Progenitor cell of endocrine pancreas (in vitro differentiated cells): ENCODE results near the gene STAU1. TPM values are rescaled to one million over a fixed set of nuclear protein-coding genes. Genes with fewer than 3 reads are reported as not detected.

ENCODE experiments used
- DNase-seq: peaks from one replicate; pipeline ENCODE4 v3.0.0; 2021; ENCODE audit warnings: low spot score; ENCODE audit not compliant: unreplicated experiment
- H3K27ac Mint-ChIP-seq: 2 replicates; pipeline ENCODE4 v1.8.0; 2021; ENCODE audit warnings: mild to moderate bottlenecking, moderate library complexity, mixed read lengths
- H3K27me3 Mint-ChIP-seq: 2 replicates; pipeline ENCODE4 v1.8.0; 2021; ENCODE audit warnings: mixed read lengths
- H3K36me3 Mint-ChIP-seq: 2 replicates; pipeline ENCODE4 v1.8.0; 2022; ENCODE audit warnings: mixed read lengths; ENCODE audit not compliant: insufficient read depth
- H3K4me1 Mint-ChIP-seq: 2 replicates; pipeline ENCODE4 v1.8.0; 2021; ENCODE audit warnings: low read depth, mixed read lengths
- H3K4me3 Mint-ChIP-seq: 2 replicates; pipeline ENCODE4 v1.8.0; 2021; ENCODE audit warnings: low read depth, mild to moderate bottlenecking, moderate library complexity, mixed read lengths
- H3K9me3 Mint-ChIP-seq: 2 replicates; pipeline ENCODE4 v1.8.0; 2021; ENCODE audit warnings: low read depth, mixed read lengths
- CTCF ChIP-seq: fragments of 200-600 bp; sonication (generic); IDR thresholded peaks from one replicate; pipeline ENCODE4 v1.5.0; 2021; ENCODE audit warnings: antibody characterized with exemption, mild to moderate bottlenecking; ENCODE audit not compliant: unreplicated experiment
- total RNA-seq: library from RNA; stranded (reverse); gene quantifications from 2 replicates; pipeline ENCODE4 v1.2.1, GENCODE V29; 2021

Gene STAU1
- total RNA-seq, 1 donor from 2014 or later = 93.9 TPM

- TF ChIP-seq CTCF = no peak
- H3K27me3 Mint-ChIP-seq = no peaks in the 10 kb centered on the region
- DNase-seq = no peak
- peaks cover 9% of the 10 kb centered on the region for H3K36me3 Mint-ChIP-seq
- no peak overlapping the region for H3K4me3 Mint-ChIP-seq
- no peaks in the 10 kb centered on the region for H3K9me3 Mint-ChIP-seq
- peak overlapping the region; percentile 61 for H3K27ac Mint-ChIP-seq
- peaks cover 42% of the 10 kb centered on the region for H3K4me1 Mint-ChIP-seq
Measured at GRCh38 chr20:49181265-49181877, 6.8 kb downstream of the STAU1 start.

GRCh38 chr20:49179368-49180277 is 8.5 kb downstream of the STAU1 start:
- Mint-ChIP-seq H3K4me1 (peaks cover 29% of the 10 kb centered on the region), H3K9me3 (no peaks in the 10 kb centered on the region), H3K27me3 (no peaks in the 10 kb centered on the region), H3K36me3 (peaks cover 11% of the 10 kb centered on the region), H3K4me3 (no peak overlapping the region), H3K27ac (no peak overlapping the region)
- no peak for DNase-seq
- TF ChIP-seq CTCF = no peak

GRCh38 chr20:49174183-49174582 is 14.0 kb downstream of the STAU1 start:
- Mint-ChIP-seq H3K36me3 (peaks cover 22% of the 10 kb centered on the region), H3K9me3 (no peaks in the 10 kb centered on the region), H3K4me1 (no peaks in the 10 kb centered on the region), H3K27me3 (no peaks in the 10 kb centered on the region), H3K27ac (no peak overlapping the region), H3K4me3 (no peak overlapping the region)
- no peak for DNase-seq
- no peak for TF ChIP-seq CTCF

- Mint-ChIP-seq H3K9me3 (no peaks in the 10 kb centered on the region), H3K36me3 (peaks cover 15% of the 10 kb centered on the region), H3K4me3 (no peak overlapping the region), H3K27me3 (no peaks in the 10 kb centered on the region), H3K27ac (no peak overlapping the region), H3K4me1 (no peaks in the 10 kb centered on the region)
- DNase-seq = no peak
- no peak for TF ChIP-seq CTCF
Measured at GRCh38 chr20:49172413-49172812, 15.7 kb downstream of the STAU1 start.

- H3K9me3 Mint-ChIP-seq = no peaks in the 10 kb centered on the region
- H3K27ac Mint-ChIP-seq = no peak overlapping the region
- no peak for TF ChIP-seq CTCF
- H3K36me3 Mint-ChIP-seq = peaks cover 15% of the 10 kb centered on the region
- DNase-seq = no peak
- no peak overlapping the region for H3K4me3 Mint-ChIP-seq
- no peaks in the 10 kb centered on the region for H3K4me1 Mint-ChIP-seq
- H3K27me3 Mint-ChIP-seq = no peaks in the 10 kb centered on the region
Measured at GRCh38 chr20:49171909-49172308, 16.2 kb downstream of the STAU1 start.
